ENCODE data around the gene SCAF1.

GRCh38 chr19:49616945-49617344, 25.1 kb upstream of the SCAF1 start:
- TF ChIP-seq, protein P1, sequence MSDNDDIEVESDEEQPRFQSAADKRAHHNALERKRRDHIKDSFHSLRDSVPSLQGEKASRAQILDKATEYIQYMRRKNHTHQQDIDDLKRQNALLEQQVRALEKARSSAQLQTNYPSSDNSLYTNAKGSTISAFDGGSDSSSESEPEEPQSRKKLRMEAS (IDR thresholded peaks at IDR 0.05) = no peak
- TF ChIP-seq RNF2 (conservative IDR thresholded peaks at IDR 0.05; ENCODE audit: low read depth) = no peak
- TF ChIP-seq DPF2 (CRISPR knock-in tag; IDR thresholded peaks at IDR 0.05; ENCODE audit: borderline replicate concordance, low read depth) = no peak
- no peak for TF ChIP-seq ZNF572 (CRISPR knock-in tag; IDR thresholded peaks at IDR 0.05)
- no peak for TF ChIP-seq RBAK (CRISPR knock-in tag; IDR thresholded peaks at IDR 0.05)
- TF ChIP-seq CTCF (CRISPR knock-in tag; IDR thresholded peaks at IDR 0.05) = no peak
- TF ChIP-seq ZBTB49 (CRISPR knock-in tag; IDR thresholded peaks at IDR 0.05; ENCODE audit: borderline replicate concordance) = no peak
- no peak for TF ChIP-seq HDAC1 (CRISPR knock-in tag; IDR thresholded peaks at IDR 0.05)
- no peak for TF ChIP-seq CHD4 (IDR thresholded peaks at IDR 0.05; ENCODE audit: borderline replicate concordance, low read length)
- no peak for TF ChIP-seq MYC (CRISPR knock-in tag; IDR thresholded peaks at IDR 0.05; ENCODE audit: borderline replicate concordance)
- TF ChIP-seq, protein P2, sequence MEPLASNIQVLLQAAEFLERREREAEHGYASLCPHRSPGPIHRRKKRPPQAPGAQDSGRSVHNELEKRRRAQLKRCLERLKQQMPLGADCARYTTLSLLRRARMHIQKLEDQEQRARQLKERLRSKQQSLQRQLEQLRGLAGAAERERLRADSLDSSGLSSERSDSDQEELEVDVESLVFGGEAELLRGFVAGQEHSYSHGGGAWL (CRISPR knock-in tag; IDR thresholded peaks at IDR 0.05) = no peak
- no peak for TF ChIP-seq POLR2G (IDR thresholded peaks at IDR 0.05; ENCODE audit: low read depth, low read length)
- TF ChIP-seq KLF15 (CRISPR knock-in tag; IDR thresholded peaks at IDR 0.05; ENCODE audit: borderline replicate concordance) = no peak
- no peak for TF ChIP-seq HCFC1 (IDR thresholded peaks at IDR 0.05; ENCODE audit: low read depth, low read length)

Measured in HepG2 (cell line).